GM21737 (cell line): ENCODE data around the gene CXCL1.
"Not testable (repeated sequence)": the region's sequence is repeated elsewhere in the genome, so short reads cannot be mapped to it uniquely, and the experiment has no call there.

Experiments
- ATAC-seq: cut with Tn5 transposase; IDR thresholded peaks from one replicate; pipeline ENCODE4 v1.9.1; 2021; ENCODE audit warnings: mild to moderate bottlenecking, moderate library complexity; ENCODE audit not compliant: unreplicated experiment

The CXCL1 gene

DNA sequence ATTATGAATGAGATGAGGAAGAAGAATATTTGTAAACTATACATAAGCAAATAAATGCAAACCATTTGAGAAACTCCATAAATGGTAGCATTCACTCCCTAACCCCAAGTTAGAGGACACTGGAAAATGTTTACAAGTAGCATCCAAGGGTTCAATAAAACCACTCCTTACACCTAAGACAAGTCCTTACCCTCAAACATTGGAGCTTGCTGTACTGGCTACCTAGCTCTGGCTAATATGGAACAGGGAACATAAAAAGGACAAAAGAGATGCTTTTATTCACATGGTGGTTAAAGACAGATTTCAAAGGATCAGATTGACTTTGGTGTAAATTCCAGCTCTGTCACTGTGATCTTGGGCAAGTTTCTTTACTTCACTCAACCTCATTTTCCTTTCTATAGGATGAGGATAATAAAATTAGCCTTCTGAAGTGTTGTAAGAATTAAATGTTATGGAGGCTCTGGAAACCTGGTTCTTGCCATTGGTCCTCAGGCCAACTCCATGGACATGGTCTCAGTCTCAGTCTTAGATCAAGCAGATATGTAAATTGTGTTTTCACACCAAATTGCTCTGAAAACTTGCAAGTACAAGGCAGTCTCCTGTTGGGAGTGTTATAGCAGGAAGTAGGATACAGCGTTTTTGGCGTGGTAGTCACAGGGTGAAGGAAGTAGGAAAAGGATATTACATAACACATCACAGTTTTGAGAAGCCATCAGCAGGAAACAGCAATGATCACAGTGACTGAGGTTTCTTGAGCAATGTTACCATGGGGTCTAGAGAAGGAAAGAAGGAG, 3.3 kb downstream of the CXCL1 start:
- ATAC-seq = no peak

DNA sequence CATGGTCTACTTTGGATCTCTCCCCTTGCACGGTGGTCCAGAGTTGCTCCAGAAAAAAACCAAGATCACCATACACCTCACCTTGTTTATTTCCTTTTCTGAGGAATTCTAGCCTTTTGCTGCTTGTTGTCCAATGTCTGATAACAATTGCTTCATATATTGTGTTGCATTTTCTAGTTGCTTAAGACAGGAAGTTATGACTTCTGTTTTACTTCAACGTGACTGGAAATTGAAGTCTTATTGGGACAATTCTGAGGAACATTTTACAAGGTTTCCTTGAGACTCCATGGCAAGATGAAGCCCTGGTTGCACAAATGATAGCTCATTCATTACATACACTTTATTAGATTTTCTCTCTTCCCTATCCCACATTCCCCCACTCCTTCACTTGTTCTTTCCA, 5.2 kb downstream of the CXCL1 start:
- no peak for ATAC-seq

DNA sequence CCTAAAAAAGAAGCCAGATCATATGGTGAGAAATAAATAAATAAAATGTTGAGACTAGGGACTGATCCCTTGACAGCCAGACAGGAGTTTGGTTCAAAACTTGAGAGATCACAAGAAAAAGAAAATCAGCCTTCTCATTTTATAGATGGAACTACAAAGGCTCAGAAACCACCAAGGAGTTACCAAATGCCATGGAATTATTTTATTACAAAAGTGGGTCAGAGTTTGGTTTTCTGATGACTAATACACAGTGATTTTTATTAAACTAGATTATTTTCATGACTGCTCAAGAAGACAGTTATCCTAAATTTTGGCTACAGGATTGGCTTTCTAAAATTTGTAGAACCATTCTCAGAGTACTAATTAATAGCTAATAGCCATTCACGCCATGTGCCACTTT, 6.2 kb downstream of the CXCL1 start:
- no peak for ATAC-seq

DNA sequence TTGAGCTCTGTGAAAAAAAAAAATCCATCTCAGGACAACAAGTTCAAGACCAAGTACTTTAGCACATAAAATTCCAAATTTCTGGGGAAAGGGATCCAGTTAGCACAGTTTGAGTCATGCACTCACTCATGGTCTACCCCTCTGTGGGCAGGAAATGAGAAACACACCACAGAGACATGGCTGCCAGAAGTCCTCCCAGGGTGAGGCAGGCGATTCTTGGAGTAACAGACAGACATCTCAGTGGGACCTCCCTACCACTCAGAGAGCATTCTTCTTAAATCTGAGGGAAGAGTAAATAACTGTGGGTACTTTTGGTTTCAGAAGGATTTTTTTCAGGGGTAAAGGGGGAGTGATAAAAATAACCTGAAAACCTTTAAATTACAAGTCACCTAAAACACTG, 14.1 kb downstream of the CXCL1 start:
- ATAC-seq = no peak

DNA sequence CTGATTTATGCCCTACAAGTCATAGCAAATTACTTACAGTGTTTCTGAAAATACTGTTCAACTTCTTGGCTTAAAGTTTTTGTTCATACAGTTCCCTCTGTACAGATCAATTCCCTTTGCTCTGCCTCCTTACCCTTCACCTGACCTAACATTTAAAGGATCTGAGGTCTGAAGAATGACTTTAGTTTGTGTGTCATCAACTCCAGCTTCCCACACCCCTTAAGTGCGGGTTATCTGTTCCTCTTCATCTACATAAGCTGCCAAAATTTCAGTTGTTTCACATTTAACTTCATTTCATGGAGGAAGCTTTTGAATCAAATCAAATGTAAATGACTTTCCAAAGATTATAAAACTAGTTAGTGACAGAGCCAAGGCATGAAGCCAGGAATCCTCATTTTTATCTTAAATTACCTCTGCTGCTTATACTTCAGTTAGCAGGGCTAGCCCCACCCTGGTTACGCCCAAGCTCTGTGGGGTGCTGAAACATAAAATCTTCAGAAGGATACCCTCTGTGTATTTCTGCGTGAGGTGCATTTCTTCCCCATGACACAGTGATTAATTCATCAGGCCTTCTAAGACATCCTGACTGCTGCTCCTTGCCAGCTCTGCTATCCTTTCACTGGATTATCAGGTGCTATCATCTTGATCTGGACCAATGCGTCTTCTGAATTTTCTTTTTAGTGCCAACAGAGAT, 16.5 kb downstream of the CXCL1 start:
- ATAC-seq = no peak

DNA sequence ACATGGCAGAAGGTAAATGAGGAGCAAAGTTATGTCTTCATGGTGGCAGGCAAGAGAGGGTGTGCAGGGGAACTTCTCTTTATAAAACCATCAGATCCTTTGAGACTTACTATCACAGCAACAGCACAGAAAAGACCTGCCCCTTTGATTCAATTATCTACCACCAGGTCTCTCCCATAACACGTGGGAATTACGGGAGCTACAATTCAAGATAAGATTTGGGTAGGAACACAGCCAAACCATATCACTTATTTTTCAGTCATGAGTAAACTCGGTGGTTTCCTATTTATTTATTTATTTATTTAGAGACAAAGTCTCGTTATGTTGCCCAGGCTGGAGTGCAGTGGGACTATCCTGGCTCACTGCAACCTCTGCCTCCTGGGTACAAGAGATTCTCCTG, 22.1 kb downstream of the CXCL1 start:
- no peak for ATAC-seq

DNA sequence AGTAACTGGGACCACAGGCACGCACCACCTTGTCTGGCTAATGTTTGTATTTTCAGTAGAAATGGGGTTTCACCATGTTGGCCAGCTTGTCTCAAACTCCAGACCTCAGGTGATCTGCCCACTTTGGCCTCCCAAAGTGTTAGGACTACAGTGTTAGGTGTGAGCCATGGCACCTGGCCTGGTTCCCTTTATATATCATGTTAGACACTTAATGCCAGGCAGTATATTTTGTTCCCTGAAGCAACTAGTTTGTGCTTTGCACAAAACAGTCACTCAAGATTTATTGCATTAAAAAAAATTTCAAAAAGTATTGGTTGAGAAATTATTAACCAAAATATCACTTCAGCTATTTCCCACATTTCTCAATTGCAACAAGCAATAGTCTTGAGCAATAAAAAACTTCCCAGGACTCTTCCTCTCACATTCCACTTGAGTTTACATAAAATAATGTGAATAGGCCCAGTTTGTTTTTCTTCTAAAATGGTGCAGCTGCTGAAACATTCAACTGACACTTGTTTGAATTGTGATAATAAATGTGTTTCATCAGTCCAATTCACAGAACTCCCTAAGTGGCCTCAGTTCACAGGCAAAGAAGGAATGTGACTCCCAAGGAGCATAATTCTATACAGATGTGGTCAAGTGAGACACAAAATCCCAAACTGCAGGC, 22.7 kb downstream of the CXCL1 start:
- ATAC-seq = no peak

DNA sequence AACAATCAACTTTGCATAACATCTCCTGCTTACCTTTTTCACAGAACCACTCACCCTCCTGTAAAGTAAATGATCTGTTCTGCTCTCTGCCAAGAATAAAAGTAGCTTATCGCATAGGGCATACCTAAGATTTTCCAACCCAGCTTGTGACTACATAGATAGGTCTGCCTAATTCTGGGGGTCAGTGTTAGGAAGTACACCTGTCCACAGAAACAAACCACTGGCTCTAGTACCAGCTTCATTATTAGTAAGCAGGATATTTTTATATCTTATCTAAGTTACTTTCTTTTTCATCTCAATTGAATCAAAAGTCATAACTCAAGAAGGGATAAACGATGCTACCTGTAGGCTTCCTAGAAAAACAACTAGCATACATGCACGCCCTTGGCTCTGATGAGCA, 23.8 kb downstream of the CXCL1 start:
- ATAC-seq = no peak

DNA sequence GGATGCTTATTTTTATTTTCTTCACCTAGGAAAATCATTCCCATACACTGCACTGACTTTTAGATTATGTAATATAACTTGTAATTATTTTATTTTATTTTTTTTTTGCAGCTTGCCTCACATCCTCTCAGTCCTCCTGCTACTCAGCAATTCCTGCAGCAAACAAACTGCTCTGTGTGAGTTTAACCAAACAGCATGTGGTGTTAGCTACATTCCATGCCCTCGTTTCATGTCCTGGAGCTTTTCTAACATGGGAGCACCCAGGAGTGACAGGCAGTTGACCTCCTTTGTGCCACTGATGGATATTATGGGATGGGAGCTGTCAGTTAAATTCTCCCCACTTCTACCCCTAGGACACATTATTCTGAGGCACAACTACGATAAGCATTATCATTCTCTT, 24.8 kb downstream of the CXCL1 start:
- ATAC-seq = no peak

DNA sequence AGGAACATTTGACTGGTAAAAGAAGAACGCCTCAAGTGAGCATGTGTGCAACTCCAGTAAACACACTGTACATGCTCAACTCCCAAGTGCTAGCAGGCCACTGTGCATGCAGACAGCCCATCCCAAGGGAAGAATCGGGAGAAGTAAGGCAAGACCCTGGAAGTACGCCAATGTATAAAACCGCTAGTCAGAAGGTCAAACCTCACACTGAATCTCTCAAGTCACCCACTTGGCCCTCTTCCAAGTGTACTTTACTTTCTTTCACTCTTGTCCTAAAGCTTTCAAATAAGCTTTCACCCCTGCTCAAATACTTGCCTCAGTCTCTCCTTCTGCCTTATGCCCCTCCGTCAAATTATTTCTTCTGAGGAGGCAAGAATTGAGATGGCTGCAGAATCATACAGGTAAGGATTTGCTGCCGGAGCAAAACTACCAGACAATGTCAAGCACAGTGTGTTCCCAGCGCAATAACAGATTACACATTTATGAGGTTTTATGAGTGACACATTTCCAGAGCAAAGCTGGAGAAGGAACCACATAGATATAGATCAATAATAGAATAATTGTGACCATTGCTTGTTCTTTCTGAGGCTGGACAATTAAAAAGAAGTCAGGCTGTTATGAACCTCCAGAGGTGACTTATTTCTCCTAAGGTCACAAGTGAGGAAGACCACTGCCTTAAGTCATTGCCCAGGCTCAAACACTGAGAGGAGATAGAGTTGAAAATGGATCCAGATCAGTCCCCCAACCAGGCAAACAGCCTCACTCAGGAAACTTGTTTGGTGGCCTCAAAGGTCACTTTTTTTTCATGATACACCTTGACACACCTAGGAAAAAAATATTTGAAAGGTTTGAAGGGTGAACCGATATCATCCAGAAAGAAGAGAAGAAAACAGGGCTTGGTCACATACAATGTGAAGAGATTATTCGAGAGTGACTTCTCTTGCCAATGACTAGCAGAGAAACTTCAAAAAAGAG, 26.3 kb downstream of the CXCL1 start:
- no peak for ATAC-seq

DNA sequence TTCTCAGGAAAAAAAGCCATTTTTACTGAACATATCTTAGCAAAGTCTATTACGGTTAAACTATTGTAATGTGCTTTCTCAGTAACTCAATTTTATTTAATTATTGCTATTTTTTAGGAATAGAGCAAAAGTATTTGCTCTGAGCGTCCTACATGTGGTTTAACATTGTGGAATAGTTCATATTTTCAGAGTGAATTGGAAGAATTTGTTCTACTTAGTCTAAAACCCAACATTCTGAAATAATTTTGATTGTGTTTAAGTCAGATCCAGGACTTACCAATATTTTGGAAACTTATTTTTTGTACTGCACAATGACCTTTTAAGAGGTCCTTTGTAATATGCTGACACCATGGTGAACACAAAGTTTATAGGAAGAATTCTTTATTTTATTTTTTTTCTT, 27.2 kb downstream of the CXCL1 start:
- ATAC-seq = no peak

DNA sequence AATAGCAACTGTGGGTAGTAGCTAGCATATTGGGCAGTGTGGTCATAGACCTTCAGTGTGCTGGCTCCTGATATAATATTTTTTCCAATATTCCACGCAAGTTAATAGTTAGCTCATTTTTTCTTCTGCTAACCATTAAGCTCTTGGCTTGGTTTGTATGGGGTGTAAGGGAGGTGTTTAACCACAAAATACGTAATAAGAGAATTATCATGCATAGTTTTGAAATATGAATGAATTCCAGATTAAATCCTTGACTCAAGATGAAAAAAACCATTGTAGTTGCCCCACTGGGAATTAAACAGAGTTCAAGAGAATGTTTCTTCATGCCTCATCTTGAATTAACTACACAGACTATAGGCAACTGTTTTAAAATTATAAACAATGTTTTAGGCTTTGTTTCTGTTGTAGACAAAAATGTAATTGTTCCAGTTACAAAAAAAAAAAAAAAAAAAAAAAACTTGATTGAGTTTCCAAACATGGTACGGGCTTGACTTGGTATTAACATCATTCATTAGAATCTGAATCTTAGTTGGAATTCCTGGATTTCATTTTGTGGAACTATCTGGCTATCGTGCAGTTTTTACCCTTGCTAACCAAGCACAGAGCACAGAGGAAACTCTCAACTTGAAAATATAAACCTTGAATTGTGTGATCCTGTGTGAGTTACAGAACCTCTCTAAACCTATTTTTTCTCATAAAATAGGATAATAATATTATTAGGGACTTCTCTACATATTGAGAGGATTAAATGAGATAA, 28.4 kb downstream of the CXCL1 start:
- no peak for ATAC-seq

DNA sequence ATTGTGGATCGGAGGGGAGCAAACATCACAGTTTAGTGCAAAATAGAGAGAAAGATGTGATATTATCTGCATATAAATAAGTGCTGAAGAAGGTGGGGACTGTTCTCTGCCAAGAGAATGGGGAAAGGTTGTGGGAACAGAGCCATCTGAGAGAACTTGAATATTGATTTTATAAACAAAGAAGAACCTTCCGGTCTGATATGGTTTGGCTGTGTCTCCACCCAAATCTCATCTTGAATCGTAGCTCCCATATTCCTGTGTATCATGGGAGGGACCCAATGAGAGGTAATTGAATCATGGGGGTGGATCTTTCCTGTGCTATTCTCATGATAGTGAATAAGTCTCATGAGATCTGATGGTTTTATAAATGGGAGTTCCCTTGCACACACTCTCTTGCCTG, 30.1 kb downstream of the CXCL1 start:
- not testable (repeated sequence) for ATAC-seq

DNA sequence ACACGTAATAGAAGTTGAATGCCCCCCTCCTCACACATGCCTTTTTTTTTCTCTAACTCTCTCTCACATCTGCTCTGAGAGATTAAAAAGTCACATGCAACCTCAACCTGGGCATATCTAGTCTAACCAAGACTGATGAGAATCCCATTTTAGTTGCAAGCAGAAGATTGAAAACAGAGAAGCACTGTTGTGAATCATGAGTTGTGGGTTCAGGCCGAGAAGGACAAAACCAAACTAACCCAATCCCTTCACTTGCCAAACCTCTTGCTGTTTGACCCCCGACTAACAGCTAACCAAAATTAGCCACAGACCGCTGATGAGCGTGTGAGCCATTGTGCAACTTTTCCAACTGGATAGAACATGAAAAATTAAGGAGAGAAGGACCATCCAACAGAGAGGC, 31.8 kb downstream of the CXCL1 start:
- ATAC-seq = no peak

DNA sequence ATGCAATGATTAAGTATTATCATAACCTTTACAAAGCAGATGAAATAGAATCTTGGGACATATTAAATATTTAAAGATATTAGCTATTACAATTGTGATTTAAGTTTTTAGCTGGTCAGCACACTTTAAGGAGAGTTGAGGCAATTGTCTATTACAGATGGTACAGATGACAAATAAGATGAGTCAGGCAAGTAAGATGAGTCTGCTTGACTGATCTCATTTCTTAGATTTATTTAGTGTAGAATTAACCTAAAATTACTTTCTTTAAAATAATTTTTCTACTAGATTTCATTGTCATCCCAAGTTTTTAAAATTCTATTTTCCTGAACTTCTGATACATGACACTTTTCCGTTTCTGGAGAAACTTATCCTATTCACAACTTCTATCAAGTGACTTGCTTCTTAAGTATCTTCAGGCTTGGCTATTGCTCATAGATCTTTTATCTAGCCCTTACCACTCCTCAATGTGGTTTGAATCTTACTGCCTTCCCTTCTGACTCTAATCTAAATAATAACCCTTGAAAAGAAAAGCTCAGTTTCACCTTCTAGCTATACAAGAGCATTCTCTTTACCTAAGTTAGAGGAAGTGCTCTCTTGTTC, 32.9 kb downstream of the CXCL1 start:
- no peak for ATAC-seq

DNA sequence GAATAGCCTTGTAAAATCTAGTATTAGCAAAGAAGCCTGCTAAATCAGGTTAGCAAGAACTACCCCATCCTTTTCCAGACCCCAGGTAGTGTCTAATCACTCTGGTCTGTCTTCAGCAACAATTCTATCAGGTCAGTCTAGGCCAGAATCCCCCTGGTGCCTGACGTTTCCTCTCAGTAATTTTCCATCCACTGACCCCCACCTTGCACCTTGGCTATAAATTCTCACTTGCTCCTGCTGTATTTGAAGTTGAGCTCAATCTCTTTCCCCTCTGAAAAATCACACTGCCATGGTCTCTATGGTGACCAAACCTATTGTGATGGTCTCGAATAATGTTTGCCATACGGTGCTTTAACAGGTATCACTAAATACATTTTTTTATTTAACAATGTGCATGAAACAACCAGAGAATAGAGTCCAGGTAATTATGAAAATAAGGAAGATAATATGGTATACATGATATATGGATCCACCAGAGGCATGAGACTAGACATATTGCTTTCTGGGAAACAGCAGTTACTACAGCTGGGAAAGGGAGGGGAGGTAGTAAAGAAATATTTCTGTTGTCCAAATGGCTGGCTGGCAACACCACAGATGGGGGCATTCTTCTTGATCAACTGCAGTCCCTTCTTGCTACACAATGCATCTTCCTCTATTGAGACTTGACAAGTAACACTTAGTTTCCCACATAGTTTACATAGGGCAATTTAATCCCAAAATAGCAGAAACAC, 33.8 kb downstream of the CXCL1 start:
- ATAC-seq = no peak

DNA sequence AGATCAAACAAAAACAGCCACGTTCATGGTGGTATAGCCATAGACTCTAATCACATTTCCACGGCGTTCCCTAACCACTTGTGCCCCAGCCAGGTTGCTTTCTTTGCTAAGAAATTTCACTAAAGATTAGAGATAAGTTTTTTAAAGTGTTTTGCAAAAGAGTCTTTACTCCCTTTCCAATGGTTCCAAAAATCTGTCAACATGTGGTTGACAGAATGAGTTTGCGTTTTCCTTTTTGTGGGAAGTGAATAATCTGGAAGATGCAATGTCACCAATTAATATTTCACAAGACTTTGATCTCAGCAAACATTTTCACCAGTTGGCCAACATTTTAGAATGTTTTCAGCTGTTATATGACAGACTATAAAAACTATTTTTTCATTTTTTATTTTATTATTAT, 35.3 kb downstream of the CXCL1 start:
- ATAC-seq = no peak

DNA sequence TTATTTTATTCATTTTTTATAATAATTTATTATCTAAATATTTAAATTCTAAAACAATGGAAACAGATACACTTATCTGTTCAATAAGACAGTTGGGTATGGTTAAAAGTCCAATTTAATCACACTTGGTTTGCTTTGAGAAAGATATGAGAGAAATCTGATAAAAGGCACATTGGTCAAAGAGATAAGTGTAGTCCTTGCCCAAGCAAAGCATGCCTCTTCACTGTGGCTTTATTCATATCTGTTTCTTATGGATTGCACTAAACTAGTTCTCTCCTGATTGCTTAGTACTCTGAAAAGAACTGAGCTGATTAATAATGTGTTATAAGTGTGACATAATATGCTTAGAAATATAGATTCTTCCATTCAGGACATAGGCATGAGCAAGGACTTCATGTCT, 39.8 kb downstream of the CXCL1 start:
- ATAC-seq = no peak

DNA sequence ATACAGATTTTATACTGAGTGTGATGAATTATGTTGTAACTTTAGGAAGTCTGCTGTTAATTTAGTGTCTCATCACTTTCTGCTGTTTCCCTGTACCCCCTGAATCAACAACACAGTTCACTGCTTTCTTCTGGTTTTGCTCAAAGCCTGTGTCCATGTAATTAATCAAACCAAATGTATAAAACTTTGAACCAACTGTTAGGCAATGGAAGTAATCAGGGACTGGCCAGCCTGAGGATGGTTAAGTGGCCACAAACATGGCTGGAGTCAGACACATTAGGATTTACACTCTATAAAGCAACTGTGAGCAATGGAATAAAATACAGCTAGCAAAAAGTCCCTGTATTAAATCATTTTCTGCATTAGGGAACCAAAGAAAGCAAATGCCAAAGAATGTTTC, 42.6 kb downstream of the CXCL1 start:
- ATAC-seq = no peak
